ENCODE measurements around the gene LRRN3.

- TF ChIP-seq EZH2phosphoT487 (IDR thresholded peaks at IDR 0.05; ENCODE audit: insufficient read depth, low read depth) (no peak), EZH2 (IDR thresholded peaks at IDR 0.05; ENCODE audit: insufficient read depth, poor library complexity, severe bottlenecking) (no peak)
These were observed 23.2 kb upstream of the LRRN3 start for GRCh38 chr7:111067682-111068081.

Data from GM23248 (cell line).